Effector CD4-positive, alpha-beta T cell (primary cell): ENCODE results near the gene ZNF33A.
"Not testable (repeated sequence)": the region's sequence is repeated elsewhere in the genome, so short reads cannot be mapped to it uniquely, and the experiment has no call there.

Experiments used
- DNase-seq: peaks from one replicate; pipeline ENCODE4 v3.0.0-alpha.2; 2020

The ZNF33A gene

DNA sequence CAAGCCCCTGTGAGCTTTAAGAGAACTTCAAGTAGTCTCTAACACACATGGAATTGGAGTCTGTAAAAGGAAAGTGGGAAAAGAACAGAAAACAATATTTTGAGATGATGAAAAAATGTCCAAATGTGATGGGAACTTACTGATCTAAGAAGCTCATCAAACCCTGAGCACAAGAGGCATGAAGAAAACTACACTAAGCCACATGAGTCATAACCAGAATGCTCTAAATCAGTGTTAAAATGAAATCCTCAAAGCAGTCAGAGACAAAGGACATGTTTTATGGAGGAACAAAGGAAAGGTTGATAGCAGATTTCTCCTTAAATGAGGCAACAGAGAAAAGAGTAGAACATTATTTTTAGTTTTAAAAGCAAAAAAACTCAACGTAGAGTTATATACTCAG lies 37.2 kb downstream of the ZNF33A start:
- DNase-seq, result no peak

GRCh38 chr10:38050212-38050611 lies 39.7 kb downstream of the ZNF33A start:
- no peak for DNase-seq

- DNase-seq, result no peak
Observed at GRCh38 chr10:38054361-38054797, 43.9 kb downstream of the ZNF33A start.

GRCh38 chr10:38055274-38055894 lies 44.9 kb downstream of the ZNF33A start:
- not testable (repeated sequence) for DNase-seq

GRCh38 chr10:38069663-38070062 lies 59.2 kb downstream of the ZNF33A start:
- not testable (repeated sequence) for DNase-seq

DNA sequence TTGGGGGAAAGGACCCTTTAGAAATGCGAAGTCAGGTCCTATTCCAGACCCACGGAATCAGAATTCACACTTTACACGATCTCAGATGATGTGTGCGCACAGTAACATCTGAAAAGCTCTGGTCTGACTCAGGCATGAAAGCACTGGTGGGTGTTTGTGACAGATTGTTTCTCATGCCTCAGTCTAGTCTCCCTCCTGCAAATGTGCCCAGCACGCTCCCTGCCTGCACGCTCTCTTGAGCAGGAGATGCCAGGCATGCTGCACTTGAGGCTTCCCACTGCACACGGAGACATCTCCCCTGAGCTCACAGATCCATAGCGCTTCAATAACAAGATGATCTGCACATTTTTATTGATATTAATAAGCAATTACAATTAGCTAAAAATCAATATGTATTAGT lies 60.0 kb downstream of the ZNF33A start:
- DNase-seq, result no peak

DNA sequence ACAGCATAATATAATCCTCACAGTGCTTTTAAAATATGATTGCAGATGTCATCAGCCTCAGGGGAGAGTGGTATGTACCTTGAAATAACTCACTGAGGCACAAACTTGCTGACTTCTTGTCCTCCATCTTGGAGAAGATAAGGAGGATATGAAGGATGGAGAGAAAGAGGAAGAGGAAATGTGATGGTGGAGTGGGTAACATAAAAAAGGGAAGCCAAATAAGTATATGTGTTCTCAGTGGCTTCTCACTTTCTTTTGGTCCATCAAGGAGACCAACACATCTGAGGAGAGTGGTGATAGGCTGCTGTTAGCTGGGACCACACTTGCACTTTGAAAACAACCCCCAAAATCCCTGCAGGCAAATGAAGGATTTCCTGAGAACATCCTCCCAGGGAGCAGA lies 62.1 kb downstream of the ZNF33A start:
- no peak for DNase-seq

DNA sequence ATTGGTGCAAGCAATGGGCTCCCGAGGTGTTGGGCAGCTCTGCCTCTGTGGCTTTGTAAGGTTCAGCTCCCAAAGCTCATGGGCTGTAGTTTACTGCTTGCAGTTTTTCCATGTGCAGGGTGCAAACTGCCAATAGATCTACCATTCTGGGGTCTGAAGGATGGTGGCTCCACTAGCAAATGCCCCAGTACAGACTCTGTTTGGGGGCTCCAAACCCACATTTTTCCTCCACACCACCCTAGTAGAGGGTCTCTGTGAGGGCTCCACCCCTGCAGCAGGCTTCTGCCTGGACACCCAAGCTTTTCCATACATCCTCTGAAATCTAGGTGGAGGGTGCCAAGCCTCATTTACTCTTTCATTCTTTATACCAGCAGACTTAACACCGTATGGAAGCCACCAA lies 66.2 kb downstream of the ZNF33A start:
- DNase-seq, result no peak

- DNase-seq, result not testable (repeated sequence)
Observed at GRCh38 chr10:38093318-38093717, 82.8 kb downstream of the ZNF33A start.

DNA sequence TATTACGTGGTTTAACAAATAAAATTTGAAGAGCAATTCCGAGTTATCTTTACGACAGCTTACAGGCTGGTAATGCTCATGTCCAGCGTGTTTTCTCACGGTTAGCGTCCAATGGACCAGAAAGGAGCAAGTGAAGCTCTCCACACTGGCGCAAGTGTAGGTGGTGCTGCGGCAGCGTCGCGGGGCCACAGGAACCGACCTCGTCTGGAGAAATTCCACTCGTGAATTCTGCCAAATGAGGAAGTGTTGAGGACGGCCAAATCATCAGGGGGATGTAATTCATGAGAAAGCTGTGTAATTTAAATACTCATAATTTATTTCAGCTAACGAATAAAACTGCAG lies 83.3 kb downstream of the ZNF33A start:
- no peak for DNase-seq

DNA sequence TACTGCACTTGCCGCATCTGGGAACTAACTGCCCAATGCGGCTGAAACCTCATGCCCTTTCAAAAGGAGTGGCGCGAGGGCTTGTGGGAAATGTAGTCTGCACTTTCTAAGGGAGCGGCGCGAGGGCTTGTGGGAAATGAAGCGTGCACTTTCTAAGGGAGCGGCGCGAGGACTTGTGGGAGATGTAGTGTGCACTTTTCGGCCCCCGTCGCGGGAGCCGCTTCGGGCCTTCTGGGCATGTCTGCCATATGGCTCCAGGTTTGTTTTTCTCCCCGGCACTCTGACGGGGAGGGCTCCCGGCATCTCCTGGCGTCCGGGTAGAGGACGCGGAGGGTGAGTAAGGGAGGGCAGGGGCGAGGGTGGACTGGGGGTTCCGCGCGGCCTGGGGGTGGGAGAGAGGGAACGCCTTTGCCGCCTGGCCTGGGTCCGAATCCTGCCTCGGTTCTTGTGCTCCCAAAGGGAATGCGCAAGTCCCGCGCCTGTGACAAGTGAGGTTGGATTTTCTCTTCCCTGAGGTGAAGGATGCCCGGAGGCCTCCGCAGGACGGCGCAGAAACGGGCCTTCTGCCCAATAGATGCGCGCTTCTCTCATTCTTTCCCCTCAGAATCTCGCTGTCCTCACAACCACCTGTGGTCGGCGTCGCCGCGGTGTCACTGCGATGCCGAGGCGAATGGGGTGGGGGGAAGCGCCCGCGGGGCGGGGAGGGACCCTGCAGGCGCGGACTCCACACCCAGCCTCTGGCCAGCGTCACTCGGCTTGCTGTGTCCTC lies 83.9 kb downstream of the ZNF33A start, which contains the start of gene ZNF37A:
TSS of gene ZNF37A (plus strand) at position 180 of the 769 bp plus-strand sequence. CDS start 2,281 bp downstream, outside the sequence.
- DNase-seq, result peak; percentile 89

DNA sequence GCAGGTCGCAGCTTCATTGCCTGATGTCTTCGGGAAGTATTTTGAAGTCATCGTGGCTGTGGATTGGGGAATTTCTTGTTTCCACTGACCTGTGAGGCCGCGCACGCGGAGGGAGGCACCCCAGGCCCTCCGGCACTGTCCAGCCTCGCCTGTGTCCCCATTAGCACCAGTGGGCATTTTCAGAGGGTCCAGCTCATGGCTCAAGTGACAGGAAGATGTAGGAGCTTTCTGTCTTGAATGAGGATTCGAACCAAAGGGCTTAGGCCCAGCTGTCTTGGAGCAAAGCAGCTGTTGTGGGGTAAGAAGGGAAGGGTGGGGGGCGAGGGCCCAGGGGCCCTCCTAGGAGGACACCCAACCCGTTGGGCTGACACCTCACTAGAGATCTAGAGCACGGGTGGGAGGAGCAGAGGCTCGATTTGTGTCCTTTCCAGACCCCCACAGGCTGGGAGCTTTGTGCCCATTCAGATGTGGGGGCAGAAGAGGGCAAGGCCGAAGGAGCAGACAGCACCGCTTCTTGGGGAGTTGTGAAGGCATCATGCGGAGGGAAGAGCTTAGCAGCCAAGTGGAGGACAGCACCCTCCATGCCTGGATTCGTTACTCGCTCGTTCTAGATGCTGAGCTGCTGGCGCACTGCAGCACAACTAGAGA lies 84.6 kb downstream of the ZNF33A start:
- no peak for DNase-seq

GRCh38 chr10:38102880-38103279 lies 92.4 kb downstream of the ZNF33A start:
- no peak for DNase-seq

GRCh38 chr10:38103756-38104155 lies 93.3 kb downstream of the ZNF33A start:
- DNase-seq, result no peak

DNA sequence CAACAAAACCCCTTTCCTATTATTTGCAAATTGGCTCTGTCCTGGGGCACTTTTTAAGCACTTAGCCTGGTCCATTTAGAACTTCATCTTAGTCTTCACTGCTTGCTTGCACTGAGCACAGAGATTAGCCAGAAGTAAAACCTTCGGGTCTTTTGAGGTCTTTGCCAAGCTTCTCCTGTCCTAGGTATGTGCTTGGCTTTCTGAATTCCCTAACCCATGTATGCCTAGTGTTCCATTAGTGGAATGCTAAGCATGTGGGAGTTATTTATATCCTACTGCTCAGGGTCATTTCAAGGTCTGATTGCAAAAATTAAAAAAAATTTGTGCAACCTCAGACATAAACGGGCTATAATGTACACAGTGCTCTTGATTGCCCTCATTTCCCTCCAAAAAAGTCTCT lies 101.7 kb downstream of the ZNF33A start:
- DNase-seq, result no peak
